Measurements from ENCODE around the gene OLIG1.

The OLIG1 gene

DNA sequence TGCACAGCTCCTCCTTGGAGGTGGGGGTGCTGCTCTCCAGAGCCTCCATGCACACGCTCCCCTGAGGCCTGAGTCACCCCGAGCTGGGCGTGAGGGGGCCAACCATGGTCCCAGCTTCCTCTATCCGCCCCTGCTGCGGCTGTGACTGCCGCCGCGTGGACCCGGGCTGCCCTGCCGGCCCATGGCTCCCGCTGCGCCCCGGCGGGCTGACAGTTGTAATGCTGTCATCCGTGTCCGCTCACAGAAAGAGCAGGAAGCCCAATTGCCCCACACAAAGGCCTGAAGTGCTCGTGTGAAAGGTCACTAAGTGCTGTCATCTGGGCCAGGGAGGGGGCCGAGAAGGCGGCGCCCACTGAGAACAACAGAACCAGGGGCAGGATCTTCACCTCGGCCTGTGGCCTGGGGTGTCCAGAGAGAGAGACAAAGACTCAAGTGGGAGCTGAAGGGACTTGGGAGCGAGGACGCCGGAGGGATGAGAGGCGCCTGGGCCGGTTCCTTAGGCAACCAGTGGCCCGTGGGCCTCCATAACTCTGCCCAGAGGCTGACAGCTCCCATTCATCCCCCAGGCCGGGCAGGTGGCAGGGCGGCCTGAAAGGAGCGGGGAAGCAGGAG is 31.5 kb downstream of the OLIG1 start:
- H3K9me3 ChIP-seq (ENCODE audit: control insufficient read depth, insufficient read depth, low read length) = no peaks in the 10 kb centered on the region
- H3K27ac ChIP-seq (ENCODE audit: low read depth, low read length) = no peak overlapping the region
- H3K4me3 ChIP-seq (ENCODE audit: low read length) = no peak overlapping the region
- peaks cover 2% of the 10 kb centered on the region; the same call in 1 of the 2 replicates for H3K4me1 ChIP-seq (ENCODE audit: control insufficient read depth, low read length)
- H3K79me2 ChIP-seq (ENCODE audit: control insufficient read depth, low read length) = no peaks in the 10 kb centered on the region
- H3K27me3 ChIP-seq (ENCODE audit: control insufficient read depth, low read length) = peaks cover 11% of the 10 kb centered on the region; the same call in 1 of the 2 replicates
- H3F3A ChIP-seq (ENCODE audit: control insufficient read depth, insufficient read depth) = no peaks in the 10 kb centered on the region
- no peak overlapping the region for H3K4me2 ChIP-seq (ENCODE audit: low read length)
- no peaks in the 10 kb centered on the region for H3K9me2 ChIP-seq (replicated peaks; ENCODE audit: control insufficient read depth, low read length)
- H4K20me1 ChIP-seq (ENCODE audit: control insufficient read depth, insufficient read depth, low read depth, low read length) = no peaks in the 10 kb centered on the region
- H3K36me3 ChIP-seq (ENCODE audit: control insufficient read depth, low read length) = no peaks in the 10 kb centered on the region
- TF ChIP-seq, protein P1, sequence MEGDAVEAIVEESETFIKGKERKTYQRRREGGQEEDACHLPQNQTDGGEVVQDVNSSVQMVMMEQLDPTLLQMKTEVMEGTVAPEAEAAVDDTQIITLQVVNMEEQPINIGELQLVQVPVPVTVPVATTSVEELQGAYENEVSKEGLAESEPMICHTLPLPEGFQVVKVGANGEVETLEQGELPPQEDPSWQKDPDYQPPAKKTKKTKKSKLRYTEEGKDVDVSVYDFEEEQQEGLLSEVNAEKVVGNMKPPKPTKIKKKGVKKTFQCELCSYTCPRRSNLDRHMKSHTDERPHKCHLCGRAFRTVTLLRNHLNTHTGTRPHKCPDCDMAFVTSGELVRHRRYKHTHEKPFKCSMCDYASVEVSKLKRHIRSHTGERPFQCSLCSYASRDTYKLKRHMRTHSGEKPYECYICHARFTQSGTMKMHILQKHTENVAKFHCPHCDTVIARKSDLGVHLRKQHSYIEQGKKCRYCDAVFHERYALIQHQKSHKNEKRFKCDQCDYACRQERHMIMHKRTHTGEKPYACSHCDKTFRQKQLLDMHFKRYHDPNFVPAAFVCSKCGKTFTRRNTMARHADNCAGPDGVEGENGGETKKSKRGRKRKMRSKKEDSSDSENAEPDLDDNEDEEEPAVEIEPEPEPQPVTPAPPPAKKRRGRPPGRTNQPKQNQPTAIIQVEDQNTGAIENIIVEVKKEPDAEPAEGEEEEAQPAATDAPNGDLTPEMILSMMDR (IDR thresholded peaks at IDR 0.05; ENCODE audit: low read depth, low read length, poor library complexity, severe bottlenecking) = no peak
- TF ChIP-seq EZH2phosphoT487 (IDR thresholded peaks at IDR 0.05; ENCODE audit: borderline replicate concordance, low read length) = no peak

DNA sequence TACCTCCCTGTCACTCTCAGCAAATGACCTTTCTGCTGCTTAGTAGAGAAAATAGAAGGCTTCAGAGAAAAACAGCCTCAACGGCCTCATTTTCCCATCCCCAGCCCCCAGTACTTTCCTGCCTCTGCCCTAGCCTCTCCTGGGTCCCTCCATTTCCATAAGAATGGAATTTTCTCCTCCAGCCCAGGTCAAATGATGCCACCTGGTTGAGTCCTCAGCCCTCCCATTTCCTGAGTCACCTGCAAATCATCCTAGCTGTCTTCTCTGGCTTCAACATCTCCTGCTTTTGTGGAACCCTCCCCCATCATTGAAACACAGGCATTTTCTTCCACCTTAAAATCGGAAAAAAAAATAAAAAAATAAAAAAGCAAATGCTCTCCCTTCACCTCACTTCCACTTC is 35.1 kb downstream of the OLIG1 start:
- Histone ChIP-seq H3F3A (ENCODE audit: control insufficient read depth, insufficient read depth) (no peaks in the 10 kb centered on the region), H3K27me3 (ENCODE audit: control insufficient read depth, low read length) (peaks cover 18% of the 10 kb centered on the region)
- no peak for TF ChIP-seq EZH2phosphoT487 (IDR thresholded peaks at IDR 0.05; ENCODE audit: borderline replicate concordance, low read length)
- TF ChIP-seq, protein P1 (IDR thresholded peaks at IDR 0.05; ENCODE audit: low read depth, low read length, poor library complexity, severe bottlenecking) = no peak

DNA sequence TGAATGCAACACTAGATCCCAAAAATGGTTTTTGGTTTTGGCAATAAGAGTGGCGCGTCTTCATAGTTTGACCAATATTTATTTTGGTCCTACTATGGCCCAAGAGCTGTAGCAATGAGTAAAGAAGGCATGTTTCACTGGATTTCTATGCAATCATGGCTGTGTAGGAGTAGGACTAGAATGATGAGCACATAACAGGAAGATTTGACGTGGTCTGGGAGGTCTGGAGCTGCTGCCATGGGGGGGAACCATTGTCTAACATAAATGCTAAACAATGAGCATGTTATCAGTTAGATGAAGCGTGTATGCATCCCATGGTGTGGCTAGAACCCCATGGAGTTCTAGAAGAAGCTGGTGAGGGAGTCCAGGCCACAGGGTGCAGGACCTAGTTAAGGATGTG is 38.3 kb downstream of the OLIG1 start:
- no peak overlapping the region for H3K27ac ChIP-seq (ENCODE audit: low read depth, low read length)
- no peaks in the 10 kb centered on the region for H3K4me1 ChIP-seq (ENCODE audit: control insufficient read depth, low read length)
- no peaks in the 10 kb centered on the region for H4K20me1 ChIP-seq (ENCODE audit: control insufficient read depth, insufficient read depth, low read depth, low read length)
- H3K4me2 ChIP-seq (ENCODE audit: low read length) = no peak overlapping the region
- H3K36me3 ChIP-seq (ENCODE audit: control insufficient read depth, low read length) = no peaks in the 10 kb centered on the region
- no peak overlapping the region for H3K4me3 ChIP-seq (ENCODE audit: low read length)
- H3K9me2 ChIP-seq (replicated peaks; ENCODE audit: control insufficient read depth, low read length) = no peaks in the 10 kb centered on the region
- peaks cover 22% of the 10 kb centered on the region for H3K27me3 ChIP-seq (ENCODE audit: control insufficient read depth, low read length)
- no peaks in the 10 kb centered on the region for H3K79me2 ChIP-seq (ENCODE audit: control insufficient read depth, low read length)
- H3F3A ChIP-seq (ENCODE audit: control insufficient read depth, insufficient read depth) = no peaks in the 10 kb centered on the region
- TF ChIP-seq EZH2phosphoT487 (IDR thresholded peaks at IDR 0.05; ENCODE audit: borderline replicate concordance, low read length) = no peak
- TF ChIP-seq, protein P1 (IDR thresholded peaks at IDR 0.05; ENCODE audit: low read depth, low read length, poor library complexity, severe bottlenecking) = no peak
- H3K9me3 ChIP-seq (ENCODE audit: control insufficient read depth, insufficient read depth, low read length) = no peaks in the 10 kb centered on the region

More for the DNA sequence above, 35.1 kb downstream of the OLIG1 start:
- H3K79me2 ChIP-seq (ENCODE audit: control insufficient read depth, low read length) = no peaks in the 10 kb centered on the region
- H3K4me1 ChIP-seq (ENCODE audit: control insufficient read depth, low read length) = no peaks in the 10 kb centered on the region; the same call in 1 of the 2 replicates
- no peaks in the 10 kb centered on the region for H3K9me2 ChIP-seq (replicated peaks; ENCODE audit: control insufficient read depth, low read length)
- H4K20me1 ChIP-seq (ENCODE audit: control insufficient read depth, insufficient read depth, low read depth, low read length) = no peaks in the 10 kb centered on the region
- no peak overlapping the region for H3K27ac ChIP-seq (ENCODE audit: low read depth, low read length)
- no peaks in the 10 kb centered on the region for H3K36me3 ChIP-seq (ENCODE audit: control insufficient read depth, low read length)
- no peak overlapping the region for H3K4me3 ChIP-seq (ENCODE audit: low read length)
- no peak overlapping the region for H3K4me2 ChIP-seq (ENCODE audit: low read length)
- H3K9me3 ChIP-seq (ENCODE audit: control insufficient read depth, insufficient read depth, low read length) = no peaks in the 10 kb centered on the region

All from DOHH2 (cell line).